CD4-positive, alpha-beta T cell treated with Interleukin-12 subunit alpha and Interleukin-12 subunit beta, for 1 hour (primary cell): Measurements from ENCODE around the gene ZFP2.
"Not testable (repeated sequence)": the region's sequence is repeated elsewhere in the genome, so short reads cannot be mapped to it uniquely, and the experiment has no call there.

Experiments
- DNase-seq: peaks from one replicate; pipeline ENCODE4 v3.0.0-alpha.2; 2020

Gene ZFP2

GRCh38 chr5:178895615-178896571 is at the start of gene ZFP2:
ZFP2 (plus strand) TSS chr5:178895913; CDS start chr5:178931314, 35,401 bp downstream.
- peak; percentile 20 for DNase-seq

- no peak for DNase-seq
These were observed 46.4 kb upstream of the ZFP2 start for GRCh38 chr5:178849316-178849715.

DNA sequence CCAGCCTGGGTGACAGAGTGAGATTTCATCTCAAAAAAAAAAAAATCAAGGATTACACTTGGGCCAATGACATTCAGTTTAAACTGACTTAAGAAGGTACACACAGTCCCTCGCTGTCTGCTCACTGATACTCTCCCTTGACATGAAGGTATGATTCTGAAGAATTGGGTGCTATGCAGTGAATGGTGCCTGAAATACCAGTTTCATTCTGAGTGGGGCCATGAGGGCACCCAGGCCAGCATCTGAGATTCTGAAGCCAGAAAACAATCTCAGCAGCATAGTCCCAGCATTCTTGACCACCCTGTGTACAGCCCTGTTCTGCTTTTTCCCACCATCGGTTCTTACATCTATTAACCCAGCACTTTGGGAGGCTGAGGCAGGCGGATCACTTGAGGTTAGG is 43.8 kb upstream of the ZFP2 start:
- DNase-seq = no peak

GRCh38 chr5:178854284-178854683 is 41.4 kb upstream of the ZFP2 start:
- no peak for DNase-seq

- peak; percentile 90 for DNase-seq
These were observed 35.8 kb upstream of the ZFP2 start, which contains the start of gene ZNF354B for GRCh38 chr5:178859625-178860521. ZNF354B (plus strand) TSS chr5:178859953; CDS start chr5:178861048, 1,095 bp downstream.

DNA sequence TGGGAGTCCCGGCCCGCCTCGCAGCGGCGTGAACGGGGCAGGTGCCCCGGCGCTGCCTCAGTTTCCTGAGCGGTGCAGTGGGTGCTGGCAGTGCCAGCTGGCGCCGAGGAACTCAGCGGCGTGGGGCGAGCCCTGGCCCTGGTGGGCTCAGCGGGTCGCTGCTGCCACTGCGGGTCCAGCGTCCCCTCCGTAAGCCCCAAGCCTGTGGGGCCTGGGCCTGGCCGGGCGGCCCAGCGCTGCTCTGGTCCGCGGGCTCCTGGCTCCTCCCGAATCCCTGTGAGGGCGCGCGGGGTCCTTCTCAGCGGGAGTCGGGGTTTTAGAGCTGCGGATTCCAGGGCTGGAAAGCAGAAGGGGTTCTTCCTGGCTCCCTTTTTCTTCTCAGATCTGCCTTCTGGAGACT is 35.1 kb upstream of the ZFP2 start:
- DNase-seq = not testable (repeated sequence)

DNA sequence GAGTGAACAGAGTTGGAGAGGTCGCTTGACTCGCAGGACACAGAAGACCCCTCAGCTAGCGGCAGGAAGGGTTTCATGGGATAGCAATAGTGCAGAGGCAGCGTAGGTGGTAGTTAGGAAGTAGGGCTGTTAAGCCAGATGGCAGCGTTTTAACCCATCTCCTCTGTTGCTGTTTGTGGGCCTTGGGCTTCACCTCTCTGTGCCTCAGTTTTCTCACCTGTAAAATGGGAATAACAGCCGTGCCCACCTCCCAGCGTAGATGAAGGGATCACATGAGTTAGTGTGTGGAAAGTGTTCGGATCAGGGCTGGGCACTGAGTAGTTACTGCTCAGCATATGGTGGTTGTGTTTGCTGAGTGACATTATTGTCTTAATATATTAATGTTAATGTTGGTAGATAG is 34.1 kb upstream of the ZFP2 start:
- no peak for DNase-seq

DNA sequence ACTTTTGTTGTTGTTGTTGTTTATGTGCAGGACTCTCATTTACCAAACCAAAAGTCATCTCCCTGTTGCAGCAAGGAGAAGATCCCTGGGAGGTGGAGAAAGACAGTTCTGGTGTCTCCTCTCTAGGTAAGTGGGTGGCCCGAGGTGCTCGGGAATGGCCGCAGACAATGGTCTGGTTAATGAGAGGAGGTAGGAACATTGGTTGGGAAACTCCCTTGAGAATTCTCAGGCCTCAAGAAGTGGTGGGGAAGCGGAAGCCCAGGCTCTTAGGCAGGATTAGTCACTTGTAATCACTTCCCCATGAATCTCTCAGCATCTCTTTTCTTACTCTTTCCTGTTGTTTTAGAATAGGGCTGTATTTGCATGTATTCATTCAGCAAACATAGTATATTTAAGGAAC is 28.8 kb upstream of the ZFP2 start:
- DNase-seq = no peak

DNA sequence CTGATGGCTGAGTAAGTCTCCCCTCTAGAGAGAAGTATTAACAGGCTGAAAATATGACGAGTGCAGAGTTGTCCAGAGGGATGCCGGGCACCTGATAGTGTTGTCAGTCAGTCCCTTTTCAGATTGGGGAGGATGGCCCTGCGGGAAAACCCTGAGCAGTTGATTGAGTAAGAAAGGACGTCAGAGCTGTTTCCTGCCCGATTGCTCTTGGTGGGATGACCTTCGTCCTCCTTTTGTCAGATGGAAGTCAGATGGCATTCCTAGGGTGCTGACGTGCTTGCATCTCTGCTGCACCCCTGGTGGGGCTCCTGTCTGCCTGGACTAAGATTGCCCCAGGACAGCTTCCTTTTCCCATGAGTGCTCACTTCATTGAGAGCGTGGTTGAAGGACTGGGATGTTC is 26.1 kb upstream of the ZFP2 start:
- DNase-seq = no peak

DNA sequence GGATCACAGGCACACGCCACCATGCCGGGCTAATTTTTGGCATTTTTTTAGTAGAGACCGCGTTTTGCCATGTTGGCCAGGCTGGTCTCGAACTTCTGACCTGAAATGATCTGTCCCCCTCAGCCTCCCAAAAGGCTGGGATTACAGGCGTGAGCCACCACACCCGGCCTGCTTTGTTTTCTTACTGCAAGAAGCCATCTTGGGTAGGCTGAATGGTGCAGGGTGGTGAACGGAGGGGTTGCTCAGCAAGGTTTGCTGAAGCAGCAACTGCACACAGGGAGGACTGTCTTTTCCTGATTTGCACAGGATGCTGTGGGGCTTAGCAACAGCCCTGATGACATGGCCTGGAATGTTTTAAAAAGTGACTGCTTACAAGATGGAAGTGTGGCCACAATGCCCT is 25.3 kb upstream of the ZFP2 start:
- no peak for DNase-seq

DNA sequence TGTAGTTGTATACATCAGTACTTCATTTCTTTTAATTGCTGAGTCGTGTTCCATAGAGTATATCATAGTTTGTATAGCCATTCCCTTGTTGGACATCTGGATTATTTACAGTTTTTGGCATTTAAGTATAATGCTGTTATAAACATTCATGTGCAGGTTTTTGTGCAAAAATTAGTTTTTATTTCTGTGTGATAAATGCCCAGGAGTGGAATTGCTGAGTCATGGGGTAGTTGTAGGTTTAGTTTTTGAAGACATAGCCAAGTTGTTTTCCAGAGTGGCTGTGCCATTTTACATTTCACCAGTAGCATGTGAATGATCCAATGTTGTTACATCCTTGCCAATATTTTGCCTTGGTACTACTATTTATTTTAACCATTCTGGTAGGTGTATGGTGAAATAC is 23.4 kb upstream of the ZFP2 start:
- no peak for DNase-seq

- not testable (repeated sequence) for DNase-seq
These were observed 12.5 kb upstream of the ZFP2 start for GRCh38 chr5:178883115-178883694.

- no peak for DNase-seq
These were observed 11.8 kb upstream of the ZFP2 start for GRCh38 chr5:178883815-178884430.

GRCh38 chr5:178899289-178899688 is 3.6 kb downstream of the ZFP2 start:
- no peak for DNase-seq

DNA sequence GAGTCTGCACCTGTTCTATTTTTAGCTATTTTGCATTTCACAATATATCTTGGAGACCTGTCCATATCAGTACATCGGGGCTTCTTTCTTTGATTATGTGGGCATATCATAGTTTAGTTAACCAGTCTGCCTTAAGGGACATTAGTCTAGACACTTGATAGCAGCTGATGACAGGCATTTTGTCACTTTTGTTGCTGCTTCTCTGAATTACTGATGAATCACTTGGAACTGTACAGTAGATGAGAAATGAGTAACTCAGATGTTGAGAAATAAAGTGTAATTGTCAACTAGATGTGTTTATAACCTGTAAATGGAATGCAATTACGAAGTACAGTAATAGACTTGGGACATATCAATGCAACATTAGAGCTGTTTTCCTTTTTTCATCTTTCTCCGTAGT is 7.1 kb downstream of the ZFP2 start:
- DNase-seq = no peak

DNA sequence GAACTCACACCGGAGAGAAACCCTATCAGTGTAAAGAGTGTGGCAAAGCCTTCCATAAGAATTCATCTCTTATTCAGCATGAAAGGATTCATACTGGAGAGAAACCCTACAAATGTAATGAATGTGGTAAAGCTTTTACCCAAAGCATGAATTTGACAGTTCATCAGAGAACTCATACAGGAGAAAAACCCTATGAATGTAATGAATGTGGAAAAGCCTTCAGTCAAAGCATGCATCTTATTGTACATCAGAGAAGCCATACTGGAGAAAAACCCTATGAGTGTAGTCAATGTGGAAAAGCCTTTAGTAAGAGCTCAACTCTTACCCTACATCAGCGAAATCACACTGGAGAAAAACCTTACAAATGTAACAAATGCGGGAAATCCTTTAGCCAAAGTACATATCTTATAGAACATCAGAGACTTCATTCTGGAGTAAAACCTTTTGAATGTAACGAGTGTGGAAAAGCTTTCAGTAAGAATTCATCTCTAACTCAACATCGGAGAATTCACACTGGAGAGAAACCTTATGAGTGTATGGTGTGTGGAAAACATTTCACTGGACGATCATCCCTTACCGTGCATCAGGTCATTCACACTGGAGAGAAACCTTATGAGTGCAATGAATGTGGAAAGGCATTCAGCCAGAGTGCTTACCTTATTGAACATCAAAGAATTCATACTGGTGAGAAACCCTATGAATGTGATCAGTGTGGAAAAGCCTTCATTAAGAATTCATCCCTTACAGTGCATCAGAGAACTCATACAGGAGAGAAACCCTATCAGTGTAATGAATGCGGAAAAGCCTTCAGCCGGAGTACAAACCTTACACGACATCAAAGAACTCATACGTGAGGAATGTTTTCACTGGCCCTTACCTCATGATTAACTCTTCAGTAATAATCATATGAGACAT is 36.4 kb downstream of the ZFP2 start:
- DNase-seq = no peak

DNA sequence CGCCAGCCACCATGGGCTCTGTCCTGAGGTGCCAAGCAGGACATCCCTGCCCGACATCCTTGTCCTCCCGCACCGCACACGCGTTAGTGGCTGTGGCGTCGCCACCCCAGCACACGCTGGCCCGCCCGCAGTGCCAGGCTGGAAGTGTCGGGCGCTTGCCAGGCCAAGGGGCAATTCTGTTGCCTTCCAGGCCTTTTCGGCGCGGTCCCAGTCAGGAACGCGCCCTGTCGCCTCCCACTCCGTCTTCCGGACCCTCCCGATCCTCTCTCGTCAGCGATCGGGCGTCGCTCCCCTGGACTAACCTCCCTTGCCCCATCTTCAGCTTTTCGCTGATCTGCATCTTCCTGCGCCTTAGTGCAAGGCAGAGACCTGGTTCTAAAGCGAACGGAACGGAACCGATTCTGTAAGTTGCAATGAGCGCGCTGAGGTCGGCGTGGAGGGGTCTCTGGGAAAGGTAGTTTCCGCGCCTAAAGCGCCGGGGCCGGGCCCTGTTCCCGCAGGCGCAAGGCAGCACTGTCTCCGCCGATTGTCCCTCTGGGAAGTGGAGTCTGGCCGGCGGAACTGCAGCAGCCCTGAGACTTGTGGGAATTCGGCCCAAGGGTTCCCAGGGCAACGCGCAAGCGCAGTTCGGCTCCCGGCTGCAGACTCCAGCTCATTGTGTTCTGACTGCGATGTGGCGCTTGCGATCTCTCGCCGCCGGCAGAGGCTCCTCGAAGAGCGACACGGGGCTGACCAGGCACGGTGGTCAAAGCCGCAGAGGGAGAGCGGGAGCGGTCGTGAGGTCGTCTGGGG is 45.1 kb downstream of the ZFP2 start, which contains the start of gene ZNF454:
Gene ZNF454 (plus strand): TSS at position 630 of the 792 bp plus-strand sequence. CDS start 1,594 bp downstream, outside the sequence.
- no peak for DNase-seq

GRCh38 chr5:178941361-178941760 is 45.6 kb downstream of the ZFP2 start:
- DNase-seq = no peak

DNA sequence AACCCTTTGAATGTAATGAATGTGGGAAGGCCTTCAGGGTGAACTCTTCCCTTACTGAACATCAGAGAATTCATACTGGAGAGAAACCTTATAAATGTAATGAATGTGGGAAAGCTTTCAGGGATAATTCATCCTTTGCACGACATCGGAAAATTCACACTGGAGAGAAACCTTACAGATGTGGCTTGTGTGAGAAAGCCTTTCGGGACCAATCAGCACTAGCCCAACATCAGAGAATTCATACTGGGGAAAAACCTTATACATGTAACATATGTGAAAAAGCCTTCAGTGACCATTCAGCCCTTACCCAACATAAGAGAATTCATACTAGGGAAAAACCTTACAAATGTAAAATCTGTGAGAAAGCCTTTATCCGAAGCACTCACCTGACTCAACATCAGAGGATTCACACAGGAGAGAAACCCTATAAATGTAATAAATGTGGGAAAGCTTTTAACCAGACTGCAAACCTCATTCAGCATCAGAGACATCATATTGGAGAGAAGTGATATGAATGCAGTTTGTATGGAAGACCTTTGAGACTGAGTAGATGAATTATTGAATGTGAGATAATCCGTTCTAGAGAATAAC is 69.8 kb downstream of the ZFP2 start:
- no peak for DNase-seq

DNA sequence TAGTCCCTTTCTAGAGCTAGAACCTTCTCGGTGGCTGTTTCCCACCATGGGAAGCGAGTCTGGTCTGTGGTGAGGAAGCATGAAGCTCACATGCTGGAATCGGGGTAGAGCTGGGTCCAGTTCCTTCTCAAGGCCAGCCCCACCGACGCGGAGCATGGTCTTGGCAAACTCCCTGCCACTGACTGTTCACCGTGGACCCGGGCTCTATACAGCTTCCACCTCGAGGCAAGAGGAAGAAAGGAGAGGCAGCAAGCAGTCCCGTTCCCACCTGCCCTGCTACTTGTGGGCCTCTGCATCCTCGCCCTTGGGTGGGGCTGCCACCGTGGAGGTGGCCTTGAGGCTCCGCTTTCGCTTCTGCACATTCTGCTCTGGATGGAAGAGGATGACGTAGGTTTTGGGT is 85.7 kb downstream of the ZFP2 start:
- DNase-seq = no peak
